Uterus (tissue), 2 donors: ENCODE data around the gene CRLF1.

Experiments used
- CTCF ChIP-seq, 4 experiments: fragments of 200-600 bp in 2 of 4; fragments of 450-650 bp in 2 of 4; sonication (generic) in 2 of 4; IDR thresholded peaks; one replicate each; pipeline ENCODE4 v1.5.1; 2016 to 2019; ENCODE audit warnings: antibody characterized with exemption in 4 of 4, mild to moderate bottlenecking in 2 of 4, moderate library complexity in 1 of 4
- POLR2A ChIP-seq, 2 donors: fragments of 450-650 bp; IDR thresholded peaks; one replicate each; pipeline ENCODE4 v1.6.1; 2016; ENCODE audit warnings: antibody characterized with exemption in 2 of 2, mild to moderate bottlenecking in 1 of 2, moderate library complexity in 1 of 2

DNA sequence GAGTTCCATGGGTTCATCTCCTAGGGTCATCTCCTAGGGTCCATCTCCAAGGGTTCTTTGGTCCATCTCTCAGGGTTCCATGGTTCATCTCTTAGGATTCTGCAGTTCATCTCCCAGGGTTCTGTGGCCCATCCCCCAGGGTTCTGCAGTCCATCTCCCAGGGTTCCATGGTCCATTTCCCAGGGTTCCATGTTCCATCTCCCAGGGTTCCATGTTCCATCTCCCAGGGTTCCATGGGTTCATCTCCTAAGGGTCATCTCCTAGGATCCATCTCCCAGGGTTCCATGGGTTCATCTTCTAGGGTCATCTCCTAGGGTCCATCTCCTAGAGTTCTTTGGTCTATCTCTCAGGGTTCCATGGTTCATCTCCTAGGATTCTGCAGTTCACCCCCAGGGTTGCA is 11.0 kb upstream of the CRLF1 start:
- TF ChIP-seq CTCF (IDR thresholded peaks at IDR 0.05), result no peak
- no peak for TF ChIP-seq POLR2A (IDR thresholded peaks at IDR 0.05)
